ENCODE results near the gene ERG.

ERG gene

DNA sequence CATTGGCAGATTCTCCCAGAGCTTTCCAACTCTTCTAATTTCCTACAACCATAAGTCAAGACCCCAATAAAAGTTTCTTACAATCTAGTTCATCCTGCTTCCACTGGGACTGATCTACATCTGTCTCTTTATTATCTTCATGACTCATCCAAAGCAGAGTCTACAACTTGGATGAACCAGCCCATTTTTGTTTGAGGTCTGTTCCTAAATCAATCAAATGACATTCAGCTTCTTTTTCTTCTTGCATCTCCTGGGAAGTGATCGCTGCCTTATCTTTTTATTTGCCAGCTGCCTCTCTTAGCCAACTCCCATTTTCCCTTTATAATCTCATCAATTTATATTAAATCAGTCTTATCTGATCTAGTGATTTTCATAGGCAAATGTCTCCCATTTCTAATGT, 105.6 kb downstream of the ERG start:
- TF ChIP-seq GATA3 (IDR thresholded peaks at IDR 0.05; ENCODE audit: low read depth, low read length): no peak; the same call in 1 of the 2 replicates

DNA sequence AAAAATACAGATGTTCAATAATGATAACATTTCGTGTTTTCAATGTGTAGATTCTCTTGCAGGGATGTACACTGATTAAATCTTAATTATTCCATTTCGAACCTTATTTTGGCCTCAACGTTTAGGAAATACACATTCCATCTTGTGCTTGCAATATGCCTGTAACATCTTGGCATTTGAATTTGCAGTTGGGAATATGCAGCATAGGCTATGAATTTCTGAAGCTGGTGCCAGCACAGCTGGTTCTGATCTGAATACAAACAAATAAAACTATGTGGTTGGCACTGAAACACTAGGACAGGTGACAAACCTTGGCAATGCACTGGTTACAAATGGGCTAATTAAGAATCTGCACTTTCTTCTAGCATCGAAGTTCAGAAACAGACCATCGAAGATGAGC, 108.4 kb downstream of the ERG start:
- no peak for TF ChIP-seq GATA2 (IDR thresholded peaks at IDR 0.05; ENCODE audit: low read depth, low read length)
- TF ChIP-seq GATA3 (IDR thresholded peaks at IDR 0.05; ENCODE audit: low read depth, low read length): no peak

GRCh38 chr21:38389354-38389676, 109.0 kb downstream of the ERG start:
- TF ChIP-seq GATA2 (IDR thresholded peaks at IDR 0.05; ENCODE audit: low read depth, low read length): no peak
- TF ChIP-seq GATA3 (IDR thresholded peaks at IDR 0.05; ENCODE audit: low read depth, low read length): no peak

DNA sequence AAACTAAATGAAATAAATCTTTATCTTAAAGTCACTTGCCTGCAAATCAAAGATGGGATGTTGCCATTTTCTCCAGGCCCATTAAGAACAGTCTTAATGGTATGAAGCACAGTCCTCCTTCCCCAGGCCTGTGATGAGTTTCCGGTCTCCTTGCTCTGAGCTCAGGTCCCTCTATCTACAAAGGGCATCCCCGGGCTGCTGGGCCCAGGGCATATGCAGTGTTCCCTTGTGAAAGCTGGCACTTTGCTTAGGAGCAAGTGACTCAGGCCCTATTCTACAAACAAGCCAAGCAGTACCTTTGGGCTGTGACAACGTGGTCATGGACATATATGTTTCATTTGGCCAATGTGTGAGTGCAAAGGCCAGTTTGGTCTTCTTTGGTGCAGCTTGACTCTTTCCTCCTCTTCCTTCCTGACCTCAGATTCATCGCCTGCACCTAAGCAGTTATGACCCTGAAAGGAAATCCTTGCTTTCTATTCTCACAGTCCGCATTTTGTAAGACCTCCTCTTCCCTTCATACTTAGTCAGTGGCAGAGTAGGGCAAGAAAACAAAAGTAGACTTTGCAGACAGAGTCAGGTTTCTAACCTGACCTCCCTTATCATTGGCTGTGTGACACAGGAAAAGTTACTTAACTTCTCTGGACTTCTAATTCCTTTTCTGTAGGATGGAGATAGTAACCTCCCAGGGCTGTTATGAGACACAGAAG, 109.5 kb downstream of the ERG start:
- TF ChIP-seq GATA2 (IDR thresholded peaks at IDR 0.05; ENCODE audit: low read depth, low read length) (no peak), GATA3 (IDR thresholded peaks at IDR 0.05; ENCODE audit: low read depth, low read length) (no peak)

DNA sequence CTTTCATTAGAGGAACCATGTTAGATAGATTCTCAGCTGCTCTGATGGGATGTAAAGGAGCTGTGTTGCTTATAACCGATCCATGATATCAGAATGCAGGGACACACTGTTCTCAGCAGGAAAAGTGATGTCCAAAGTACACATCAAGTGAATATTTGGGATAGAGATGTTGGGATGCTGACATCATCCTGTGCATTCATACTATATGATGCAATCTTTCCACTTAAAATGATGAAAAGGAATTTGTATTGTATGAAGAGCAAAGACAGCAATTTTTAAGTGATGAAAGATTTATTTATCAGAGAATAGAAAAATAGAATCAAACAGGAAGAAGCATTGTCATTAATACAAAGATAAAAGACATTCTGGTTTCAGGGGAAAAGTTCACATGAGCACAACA, 110.1 kb downstream of the ERG start:
- TF ChIP-seq GATA3 (IDR thresholded peaks at IDR 0.05; ENCODE audit: low read depth, low read length) (no peak), GATA2 (IDR thresholded peaks at IDR 0.05; ENCODE audit: low read depth, low read length) (no peak)

DNA sequence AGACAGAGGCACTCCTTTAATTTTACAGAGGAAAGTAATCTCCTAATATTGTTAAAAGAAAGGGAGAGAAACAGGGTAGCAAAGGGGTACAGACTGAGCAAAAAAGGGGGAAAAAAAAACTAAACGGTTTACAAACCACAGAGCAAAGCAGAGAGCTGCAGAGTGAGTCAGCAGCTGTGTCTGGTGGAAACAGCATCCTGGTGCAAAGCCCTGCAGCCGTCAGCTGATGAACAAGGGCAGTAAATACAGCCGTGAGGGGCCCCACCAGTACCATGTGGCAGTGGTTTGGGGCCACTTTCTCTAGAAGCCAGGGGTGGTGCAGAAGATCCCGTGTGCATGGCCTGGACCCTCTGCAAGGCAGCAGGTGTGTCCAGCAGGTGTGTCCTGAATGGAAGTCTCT, 111.3 kb downstream of the ERG start:
- TF ChIP-seq GATA3 (IDR thresholded peaks at IDR 0.05; ENCODE audit: low read depth, low read length) (no peak), GATA2 (IDR thresholded peaks at IDR 0.05; ENCODE audit: low read depth, low read length) (no peak)

- TF ChIP-seq GATA3 (IDR thresholded peaks at IDR 0.05; ENCODE audit: low read depth, low read length) (no peak), GATA2 (IDR thresholded peaks at IDR 0.05; ENCODE audit: low read depth, low read length) (no peak)
These were observed 112.7 kb downstream of the ERG start for GRCh38 chr21:38385427-38386175.

DNA sequence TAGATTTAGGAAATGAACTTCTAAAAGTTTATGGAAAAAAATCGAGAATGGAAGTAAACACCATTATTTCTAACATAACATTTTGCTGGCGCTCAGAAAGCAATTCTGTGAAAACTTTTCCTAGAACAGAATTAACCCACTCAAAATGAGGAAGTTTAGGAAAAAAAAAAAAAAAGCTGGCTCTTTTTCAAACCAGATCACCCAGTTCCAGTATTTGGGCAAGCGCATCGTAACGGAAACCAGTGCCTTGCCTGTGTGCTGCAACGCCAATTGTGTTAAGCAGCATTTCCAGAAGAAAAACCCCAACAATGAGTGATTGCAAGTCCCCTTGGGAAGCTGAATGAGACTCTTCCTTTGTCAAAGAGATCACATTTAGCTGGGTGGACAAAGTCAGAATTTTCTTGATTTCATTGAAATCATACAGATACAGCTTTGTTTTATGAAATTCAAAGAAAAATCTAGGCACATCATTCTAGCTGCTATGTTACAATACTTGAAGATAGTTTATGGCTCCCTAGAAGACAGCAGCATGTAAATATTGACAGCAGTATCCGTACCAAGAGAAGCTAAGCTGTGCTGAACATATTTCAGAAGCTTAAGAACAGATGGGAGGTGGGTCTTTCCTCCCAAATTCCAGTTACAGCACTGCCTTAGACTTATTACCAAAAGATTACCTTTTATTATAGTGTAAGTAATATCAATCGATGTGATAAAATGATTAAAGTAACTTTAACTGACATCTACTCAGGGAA, 113.4 kb downstream of the ERG start:
- TF ChIP-seq GATA3 (IDR thresholded peaks at IDR 0.05; ENCODE audit: low read depth, low read length) (no peak), GATA2 (IDR thresholded peaks at IDR 0.05; ENCODE audit: low read depth, low read length) (no peak)

GRCh38 chr21:38384238-38384560, 114.1 kb downstream of the ERG start:
- no peak for TF ChIP-seq GATA2 (IDR thresholded peaks at IDR 0.05; ENCODE audit: low read depth, low read length)
- no peak for TF ChIP-seq GATA3 (IDR thresholded peaks at IDR 0.05; ENCODE audit: low read depth, low read length)

DNA sequence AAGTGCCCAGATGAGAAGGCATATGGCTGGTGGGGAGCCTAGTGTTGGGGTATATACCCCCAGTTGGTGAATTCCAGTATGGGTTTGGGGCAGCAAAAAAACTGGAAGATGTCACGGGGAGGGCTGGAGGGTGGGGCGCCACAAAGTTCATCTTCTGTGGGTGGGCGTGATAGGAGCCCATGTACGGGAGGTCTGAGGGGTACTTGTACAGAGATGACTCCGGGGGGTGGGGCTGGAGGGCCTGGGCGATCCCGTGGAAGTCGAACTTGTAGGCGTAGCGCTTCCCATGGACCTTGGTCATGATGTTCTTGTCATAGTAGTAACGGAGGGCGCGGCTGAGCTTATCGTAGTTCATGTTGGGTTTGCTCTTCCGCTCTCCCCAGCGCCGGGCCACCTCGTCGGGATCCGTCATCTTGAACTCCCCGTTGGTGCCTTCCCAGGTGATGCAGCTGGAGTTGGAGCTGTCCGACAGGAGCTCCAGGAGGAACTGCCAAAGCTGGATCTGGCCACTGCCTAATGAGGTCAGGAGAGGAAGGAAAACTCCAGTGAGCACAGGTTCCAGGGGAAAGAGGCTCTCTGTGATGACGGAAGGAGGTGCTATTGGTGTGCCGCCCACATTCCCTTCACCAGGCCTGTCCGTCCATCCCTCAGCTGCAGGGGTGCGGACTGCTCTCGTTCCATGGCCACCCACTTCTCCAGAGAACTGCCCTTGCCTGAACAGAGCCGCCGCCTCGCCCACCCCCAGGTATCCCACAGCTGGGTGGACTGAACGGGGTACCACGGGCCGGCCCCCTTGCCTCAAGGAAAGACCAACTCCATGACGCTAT, 114.7 kb downstream of the ERG start:
- no peak for TF ChIP-seq GATA3 (IDR thresholded peaks at IDR 0.05; ENCODE audit: low read depth, low read length)
- TF ChIP-seq GATA2 (IDR thresholded peaks at IDR 0.05; ENCODE audit: low read depth, low read length): no peak

DNA sequence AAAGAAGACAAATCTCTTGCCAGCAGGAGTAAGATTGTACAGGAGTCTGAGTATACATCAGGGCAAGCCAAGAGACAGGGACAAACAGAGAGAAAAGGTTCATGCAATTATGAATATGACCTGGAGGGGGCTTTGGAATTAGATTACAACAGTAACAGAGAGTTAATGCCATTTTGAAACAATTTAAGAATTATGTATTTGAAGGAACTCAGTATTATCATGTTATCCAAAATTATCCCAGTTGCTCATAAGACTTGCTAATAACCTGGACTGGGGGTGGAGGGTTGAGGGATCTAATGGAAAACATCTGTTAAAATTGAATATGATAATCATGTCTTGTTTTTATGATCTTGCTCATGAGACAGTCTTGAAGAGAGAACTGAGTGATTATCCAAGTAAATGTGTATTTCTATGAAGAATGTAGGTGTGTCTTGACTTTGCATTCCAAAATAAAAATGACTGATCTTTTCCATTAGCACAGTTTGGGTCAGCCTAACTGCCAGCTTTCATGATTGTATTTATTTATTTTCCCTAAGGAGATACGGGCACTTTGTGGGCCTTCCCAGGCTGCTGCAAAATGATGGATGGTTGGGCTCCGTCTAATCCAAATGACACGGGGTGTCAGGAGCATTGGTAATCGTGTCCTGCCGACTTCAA, 117.7 kb downstream of the ERG start:
- TF ChIP-seq GATA3 (IDR thresholded peaks at IDR 0.05; ENCODE audit: low read depth, low read length) (no peak), GATA2 (IDR thresholded peaks at IDR 0.05; ENCODE audit: low read depth, low read length) (no peak)

DNA sequence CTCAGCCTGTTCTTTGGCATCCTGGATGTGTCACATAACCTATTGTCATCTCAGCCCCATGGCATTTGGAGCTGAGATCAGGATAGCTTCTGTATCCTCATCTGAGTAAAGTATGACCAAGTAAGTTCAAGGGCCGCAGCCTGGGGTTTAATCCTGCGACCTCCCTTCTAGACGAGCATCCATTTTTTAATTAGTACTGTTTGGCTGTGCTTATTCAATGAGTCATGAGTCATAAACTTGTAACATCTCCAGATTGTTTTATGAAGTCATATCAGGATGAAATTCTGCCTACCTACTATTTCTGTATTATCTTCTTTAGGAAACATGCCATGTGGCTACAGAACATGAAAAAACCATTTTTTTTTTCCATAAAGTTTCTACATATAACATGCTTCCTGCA, 119.1 kb downstream of the ERG start:
- no peak for TF ChIP-seq GATA2 (IDR thresholded peaks at IDR 0.05; ENCODE audit: low read depth, low read length)

DNA sequence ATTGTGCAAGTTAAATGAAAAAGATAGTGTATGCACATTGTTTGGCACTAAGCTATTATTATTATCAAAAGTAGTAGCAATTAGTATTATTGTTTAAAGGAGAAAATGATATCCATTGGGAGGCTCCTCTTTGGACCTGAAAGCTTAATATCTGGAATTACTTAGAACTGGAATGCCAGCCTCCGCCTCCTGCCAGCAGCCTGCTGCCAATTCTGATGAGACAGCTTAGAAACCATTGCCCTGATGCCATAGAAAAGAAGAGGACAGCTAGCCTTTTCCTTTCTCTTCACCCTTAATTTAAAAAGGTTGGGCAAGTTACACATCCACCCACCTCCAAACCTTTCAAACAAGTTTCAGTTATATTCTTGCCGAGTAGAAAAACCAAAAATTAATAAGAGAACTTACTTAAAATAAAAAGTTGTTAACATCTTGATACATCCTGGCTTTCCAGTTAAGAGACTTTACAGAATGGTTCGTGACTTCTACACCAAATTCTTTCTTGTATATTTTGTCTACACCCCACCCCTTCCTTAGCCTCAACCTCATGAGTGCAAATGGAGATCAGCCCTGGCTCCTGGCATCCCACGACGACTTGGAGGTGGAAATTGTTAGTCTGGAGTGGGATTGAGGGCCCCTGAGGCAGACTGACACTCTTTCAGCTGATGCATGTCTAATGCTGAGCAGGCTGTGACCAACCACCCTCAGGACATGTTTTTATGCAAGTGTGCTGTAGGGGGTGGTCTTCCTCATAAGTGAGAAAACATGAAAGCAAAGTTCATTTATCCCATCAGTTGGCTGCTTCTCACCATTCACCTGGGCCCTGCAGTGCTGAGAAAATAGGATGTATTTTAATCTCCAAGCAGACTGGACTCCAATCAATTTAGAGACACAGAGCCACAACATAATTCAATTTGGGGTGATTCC, 120.8 kb downstream of the ERG start:
- no peak for TF ChIP-seq GATA2 (IDR thresholded peaks at IDR 0.05; ENCODE audit: low read depth, low read length)
- TF ChIP-seq GATA3 (IDR thresholded peaks at IDR 0.05; ENCODE audit: low read depth, low read length): no peak

All from SH-SY5Y (cell line).